GM12891 (cell line): ENCODE measurements around the gene MAP3K12.

Source experiments
- POLR2A ChIP-seq: IDR thresholded peaks from 2 replicates; pipeline ENCODE4 v1.6.1; 2011; ENCODE audit warnings: low read depth, low read length, control low read depth
- POLR2AphosphoS5 ChIP-seq: IDR thresholded peaks from 2 replicates; pipeline ENCODE4 v1.6.1; 2011; ENCODE audit warnings: low read depth, low read length, control low read depth

DNA sequence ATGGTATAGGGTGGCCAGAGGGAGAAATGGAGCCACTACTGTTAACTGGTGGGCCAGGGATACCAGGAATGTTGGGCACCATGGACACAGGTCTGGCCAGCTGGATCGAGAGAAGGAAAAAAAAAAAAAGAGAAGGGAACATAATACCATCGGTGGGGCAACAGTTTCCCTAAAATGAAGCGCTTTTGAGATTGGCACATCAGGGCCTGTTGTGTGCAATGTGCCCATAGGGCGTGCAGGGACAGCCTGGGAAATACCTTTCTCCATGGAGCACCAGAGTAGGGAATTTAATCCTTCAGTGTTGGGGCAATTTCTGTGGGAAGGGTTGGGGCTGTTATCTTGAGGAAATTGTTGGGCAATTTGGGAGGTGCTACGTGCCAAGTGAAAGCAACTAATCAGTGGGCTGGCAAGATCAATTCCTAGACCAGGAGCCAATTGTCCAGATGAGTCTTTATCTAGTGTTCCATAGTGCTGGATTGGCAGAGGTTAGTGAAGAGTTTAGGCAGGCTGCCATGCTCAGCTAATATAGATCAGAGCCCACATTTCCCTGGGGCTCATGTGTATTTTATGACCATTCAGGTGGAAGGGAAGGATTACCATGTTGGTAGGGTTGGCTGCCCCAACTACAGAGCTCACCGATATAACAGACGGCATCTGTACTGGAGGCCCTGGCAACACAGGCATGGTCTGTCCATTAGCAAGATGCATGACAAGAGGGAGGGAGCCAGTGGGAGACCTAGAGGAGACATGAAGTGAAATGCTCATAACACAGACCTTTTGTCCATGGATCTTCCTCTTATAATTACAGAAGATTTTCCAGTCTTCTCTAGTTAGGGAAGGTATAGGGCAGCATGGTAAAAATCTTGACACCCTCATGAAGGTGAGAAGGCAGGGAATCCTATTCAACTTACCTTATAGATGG, 33.5 kb upstream of the MAP3K12 start:
- TF ChIP-seq POLR2A (no peak), POLR2AphosphoS5 (no peak)
